Measurements from ENCODE around the gene DGKE. TPM values are rescaled to one million over a fixed set of nuclear protein-coding genes. Genes with fewer than 3 reads are reported as not detected.

The DGKE gene
- polyA plus RNA-seq (2012; ENCODE audit: low read depth, missing spikeins) = 4.0 TPM

DNA sequence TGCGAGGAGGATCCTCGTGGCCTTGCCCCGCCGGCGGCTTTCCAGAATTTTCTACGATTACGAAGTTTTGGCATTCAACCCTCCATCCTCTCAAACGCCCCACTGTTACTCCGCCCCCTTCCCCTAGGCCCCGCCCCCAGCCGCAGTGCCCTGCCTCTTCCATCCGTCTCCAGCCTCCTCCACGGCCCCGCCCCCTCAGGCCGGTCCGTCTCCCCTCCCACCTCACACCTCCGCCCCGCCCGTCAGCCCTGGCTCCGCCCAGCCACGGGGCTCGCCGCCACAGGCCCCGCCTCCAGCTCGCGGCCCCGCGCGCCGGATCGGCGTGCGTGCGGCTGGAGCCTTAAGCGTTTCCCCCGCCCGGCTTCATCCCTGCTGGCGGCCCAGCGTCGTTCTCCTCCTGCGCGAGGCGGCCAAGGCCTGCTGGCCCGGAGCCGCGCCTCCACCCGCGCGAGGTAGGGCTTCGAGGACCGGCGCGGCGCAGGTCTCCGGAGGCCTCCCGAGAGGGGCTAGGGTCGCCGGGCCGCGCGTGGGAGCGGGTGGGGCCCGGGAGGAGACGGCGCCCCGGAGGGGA lies at the start of gene DGKE, which contains the start of gene C17orf67:
Gene DGKE, plus strand, starts transcription at position 343 of the 571 bp plus-strand sequence. CDS start 645 bp downstream, outside the sequence.
Gene C17orf67, minus strand, starts transcription at position 112 of the 571 bp plus-strand sequence. CDS start 18,110 bp downstream, outside the sequence.
- TF ChIP-seq POU2F2 (IDR thresholded peaks at IDR 0.05; ENCODE audit: low read depth, low read length) (no peak), PAX5 (IDR thresholded peaks at IDR 0.05; ENCODE audit: insufficient read depth, low read length, severe bottlenecking) (peak; percentile 34), POLR2AphosphoS5 (IDR thresholded peaks at IDR 0.05; ENCODE audit: low read depth, low read length) (no peak)
- FAIRE-seq = peak; percentile 97
- DNase-seq (ENCODE audit: insufficient read length, low spot score) = peak; percentile 86

DNA sequence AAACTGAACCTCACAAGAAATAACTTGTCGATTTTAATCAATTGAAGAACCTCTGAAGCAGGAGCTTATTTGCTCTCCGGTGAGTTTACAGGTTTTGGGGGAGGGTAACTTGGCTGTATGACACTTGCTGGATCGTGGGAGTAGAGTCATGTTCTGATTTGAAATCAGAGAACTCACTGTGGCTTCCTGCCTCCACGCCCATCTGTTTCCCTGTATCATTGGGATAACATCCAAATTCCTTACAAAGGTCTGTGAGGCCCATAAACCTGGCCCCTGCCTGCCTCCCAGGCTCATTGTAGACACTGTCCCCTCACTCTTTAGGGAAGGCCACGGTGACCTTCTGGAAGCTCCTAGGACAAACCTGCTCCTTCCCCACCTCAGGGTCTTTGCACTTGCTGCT lies 48.5 kb upstream of the DGKE start:
- no peak for FAIRE-seq

DNA sequence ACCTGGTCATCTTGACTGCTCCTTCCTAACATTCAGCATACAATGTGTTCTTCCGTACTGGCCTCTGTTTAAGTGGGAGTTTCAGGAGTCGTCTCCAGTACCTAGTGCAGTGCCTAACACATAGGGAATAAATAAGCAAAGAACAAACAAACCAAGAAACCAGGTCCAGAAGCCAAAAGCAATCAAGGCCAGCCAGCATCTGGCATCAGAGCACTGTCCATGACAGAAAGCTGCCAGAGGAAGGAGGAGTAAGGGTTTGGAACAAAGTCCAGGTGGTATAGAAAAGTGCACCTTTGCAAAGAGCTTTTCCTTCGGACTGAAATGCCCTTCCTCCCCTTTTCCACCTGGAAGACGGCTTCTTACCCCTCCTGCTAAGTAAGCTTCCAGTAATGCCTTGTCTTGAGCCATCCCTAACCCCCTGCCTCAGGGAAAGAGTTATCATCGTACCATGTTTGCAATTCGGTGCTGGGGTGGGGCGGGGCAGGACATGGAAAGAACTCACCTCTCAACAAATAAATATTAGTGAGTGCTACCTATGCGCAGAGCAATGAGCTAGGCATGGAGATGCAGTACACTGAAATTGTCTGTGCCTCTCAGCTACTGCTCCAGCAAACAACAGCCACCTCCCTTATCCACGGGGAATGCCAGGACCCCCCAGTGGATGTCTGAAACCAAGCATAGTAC lies 47.8 kb upstream of the DGKE start:
- TF ChIP-seq TAF1 (IDR thresholded peaks at IDR 0.05; ENCODE audit: low read depth, low read length) (no peak), SPI1 (IDR thresholded peaks at IDR 0.05; ENCODE audit: low read depth, low read length) (no peak), POLR2AphosphoS5 (IDR thresholded peaks at IDR 0.05; ENCODE audit: low read depth, low read length) (no peak), PAX5 (IDR thresholded peaks at IDR 0.05; ENCODE audit: insufficient read depth, low read length, severe bottlenecking) (no peak), POLR2A (IDR thresholded peaks at IDR 0.05; ENCODE audit: low read depth, low read length) (no peak), POU2F2 (IDR thresholded peaks at IDR 0.05; ENCODE audit: low read depth, low read length) (no peak)
- FAIRE-seq (peak; percentile 26), DNase-seq (ENCODE audit: insufficient read length, low spot score) (no peak)

More for the DNA sequence above, 48.5 kb upstream of the DGKE start:
- DNase-seq (ENCODE audit: insufficient read length, low spot score) = no peak
- no peak for TF ChIP-seq SPI1 (IDR thresholded peaks at IDR 0.05; ENCODE audit: low read depth, low read length)
- no peak for TF ChIP-seq PAX5 (IDR thresholded peaks at IDR 0.05; ENCODE audit: insufficient read depth, low read length, severe bottlenecking)
- no peak for TF ChIP-seq POU2F2 (IDR thresholded peaks at IDR 0.05; ENCODE audit: low read depth, low read length)
- TF ChIP-seq POLR2AphosphoS5 (IDR thresholded peaks at IDR 0.05; ENCODE audit: low read depth, low read length) = no peak
- TF ChIP-seq TAF1 (IDR thresholded peaks at IDR 0.05; ENCODE audit: low read depth, low read length) = no peak
- no peak for TF ChIP-seq POLR2A (IDR thresholded peaks at IDR 0.05; ENCODE audit: low read depth, low read length)

DNA sequence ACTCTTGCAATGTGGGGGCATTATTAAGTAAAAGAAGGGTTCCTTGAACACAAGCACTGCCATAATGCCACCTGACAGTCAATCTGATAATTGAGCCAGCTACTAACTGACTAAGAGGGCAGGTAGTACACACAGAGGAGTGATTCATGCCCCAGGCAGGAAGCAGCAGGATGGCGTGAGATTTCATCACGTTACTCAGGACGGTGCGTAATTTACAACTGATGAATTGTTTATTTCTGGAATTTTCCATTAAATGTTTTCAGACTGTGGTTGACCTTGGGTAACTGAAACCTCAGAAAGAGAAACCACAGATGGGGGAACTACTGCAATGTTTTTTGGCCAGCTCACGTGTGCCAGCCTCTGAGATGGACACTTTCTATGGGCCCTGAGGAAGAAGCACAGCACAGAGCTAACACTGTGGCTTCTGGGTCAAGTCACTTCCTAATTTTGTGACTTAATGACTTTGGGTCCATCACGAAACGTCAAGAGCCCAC lies 46.9 kb upstream of the DGKE start:
- peak; percentile 62 for FAIRE-seq

DNA sequence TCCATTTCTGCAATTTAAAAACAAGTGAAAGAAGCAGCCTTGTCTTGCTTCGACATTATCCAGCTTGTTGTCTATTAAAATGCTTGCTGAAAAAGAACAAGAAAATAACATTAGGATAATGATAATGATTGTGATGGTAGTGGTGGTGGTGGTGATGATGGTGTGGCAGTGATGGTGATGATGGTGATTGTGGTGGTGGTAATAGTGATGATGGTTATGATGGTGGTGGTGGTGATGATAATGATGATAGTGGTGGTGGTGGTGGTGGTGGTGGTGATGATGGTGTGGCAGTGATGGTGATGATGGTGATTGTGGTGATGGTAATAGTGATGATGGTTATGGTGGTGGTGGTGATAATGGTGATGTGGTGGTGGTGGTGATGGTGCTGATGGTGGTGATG lies 41.7 kb upstream of the DGKE start:
- no peak for DNase-seq (ENCODE audit: insufficient read length, low spot score)
- TF ChIP-seq POLR2A (IDR thresholded peaks at IDR 0.05; ENCODE audit: low read depth, low read length) = no peak
- no peak for TF ChIP-seq TAF1 (IDR thresholded peaks at IDR 0.05; ENCODE audit: low read depth, low read length)
- TF ChIP-seq POLR2AphosphoS5 (IDR thresholded peaks at IDR 0.05; ENCODE audit: low read depth, low read length) = no peak
- no peak for TF ChIP-seq POU2F2 (IDR thresholded peaks at IDR 0.05; ENCODE audit: low read depth, low read length)
- no peak for TF ChIP-seq PAX5 (IDR thresholded peaks at IDR 0.05; ENCODE audit: insufficient read depth, low read length, severe bottlenecking)
- TF ChIP-seq SPI1 (IDR thresholded peaks at IDR 0.05; ENCODE audit: low read depth, low read length) = no peak
- FAIRE-seq = no peak

More for the DNA sequence above, 46.9 kb upstream of the DGKE start:
- no peak for DNase-seq (ENCODE audit: insufficient read length, low spot score)
- TF ChIP-seq SPI1 (IDR thresholded peaks at IDR 0.05; ENCODE audit: low read depth, low read length) (peak; percentile 55; the same call in 1 of the 2 replicates), POLR2A (IDR thresholded peaks at IDR 0.05; ENCODE audit: low read depth, low read length) (no peak)

DNA sequence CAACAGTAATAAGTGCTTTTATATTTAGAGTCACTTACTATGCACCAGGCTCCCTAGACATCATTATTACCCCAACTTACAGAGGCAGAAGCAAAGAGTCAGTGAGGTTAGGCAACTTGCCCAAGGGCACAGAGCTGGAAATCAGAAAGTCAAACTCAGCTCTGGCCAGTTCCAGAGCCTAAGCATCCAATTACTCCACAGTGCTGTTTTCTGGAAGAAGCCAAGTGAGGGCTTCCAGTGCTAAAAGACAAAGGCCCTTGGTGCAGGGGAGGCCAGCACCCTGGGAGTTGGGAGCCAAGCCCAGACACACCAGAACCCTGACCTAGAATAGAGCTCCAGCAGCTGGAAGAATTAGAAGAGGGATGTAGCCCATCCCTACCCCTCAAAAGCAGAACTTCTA lies 40.4 kb upstream of the DGKE start:
- FAIRE-seq (no peak), DNase-seq (ENCODE audit: insufficient read length, low spot score) (no peak)
- no peak for TF ChIP-seq POLR2AphosphoS5 (IDR thresholded peaks at IDR 0.05; ENCODE audit: low read depth, low read length)
- no peak for TF ChIP-seq POLR2A (IDR thresholded peaks at IDR 0.05; ENCODE audit: low read depth, low read length)
- TF ChIP-seq TAF1 (IDR thresholded peaks at IDR 0.05; ENCODE audit: low read depth, low read length) = no peak
- TF ChIP-seq PAX5 (IDR thresholded peaks at IDR 0.05; ENCODE audit: insufficient read depth, low read length, severe bottlenecking) = no peak
- TF ChIP-seq SPI1 (IDR thresholded peaks at IDR 0.05; ENCODE audit: low read depth, low read length) = no peak
- TF ChIP-seq POU2F2 (IDR thresholded peaks at IDR 0.05; ENCODE audit: low read depth, low read length) = no peak

DNA sequence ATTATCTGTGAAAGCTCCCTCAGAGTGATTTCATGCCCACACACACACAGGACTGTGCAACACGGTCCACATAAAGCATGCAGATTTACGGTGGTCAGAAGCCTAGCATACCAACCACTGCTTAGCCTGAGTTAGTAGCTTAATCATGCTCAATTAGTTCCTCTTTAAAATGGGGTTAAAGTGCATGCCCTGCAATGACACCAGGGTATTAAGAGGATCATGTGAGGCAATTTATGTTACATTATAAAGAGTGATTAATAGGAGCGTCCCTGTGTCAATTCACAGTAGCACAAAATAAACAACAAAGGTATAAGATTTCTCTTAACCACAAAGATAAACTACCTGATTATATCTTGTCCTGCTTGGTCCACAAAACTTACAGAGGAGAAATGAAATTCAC lies 40.0 kb upstream of the DGKE start:
- TF ChIP-seq TAF1 (IDR thresholded peaks at IDR 0.05; ENCODE audit: low read depth, low read length) (no peak), POU2F2 (IDR thresholded peaks at IDR 0.05; ENCODE audit: low read depth, low read length) (no peak), SPI1 (IDR thresholded peaks at IDR 0.05; ENCODE audit: low read depth, low read length) (no peak), POLR2A (IDR thresholded peaks at IDR 0.05; ENCODE audit: low read depth, low read length) (no peak), PAX5 (IDR thresholded peaks at IDR 0.05; ENCODE audit: insufficient read depth, low read length, severe bottlenecking) (no peak), POLR2AphosphoS5 (IDR thresholded peaks at IDR 0.05; ENCODE audit: low read depth, low read length) (no peak)
- DNase-seq (ENCODE audit: insufficient read length, low spot score) (no peak), FAIRE-seq (no peak)

DNA sequence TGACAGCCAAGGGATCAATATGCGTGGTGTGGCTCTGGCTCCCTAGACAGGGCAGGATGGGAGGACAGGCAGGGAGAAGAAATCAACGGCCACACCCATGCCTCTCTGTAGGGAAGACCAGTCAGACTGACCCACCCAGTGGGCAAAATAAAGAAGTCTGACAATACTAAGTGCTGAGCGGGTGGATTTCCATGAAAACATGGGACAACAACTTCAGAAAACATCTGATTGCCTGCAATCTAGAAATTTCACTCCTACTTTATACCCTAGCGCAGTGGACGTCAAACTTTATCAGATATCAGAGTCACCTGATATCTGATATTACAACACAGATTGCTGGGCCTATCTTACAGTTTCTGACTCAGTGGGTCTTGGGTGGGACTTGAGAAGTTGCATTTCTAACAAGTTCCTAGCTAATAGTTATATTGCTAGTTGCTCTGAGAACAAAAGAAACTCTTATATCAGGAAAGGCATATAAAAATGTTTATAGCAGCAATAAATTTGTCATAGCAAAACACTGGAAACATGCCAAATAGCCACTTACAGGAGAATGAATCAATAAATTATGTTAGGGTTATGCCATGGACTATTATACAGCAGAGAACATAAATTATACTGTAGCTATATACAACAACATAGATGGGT lies 38.6 kb upstream of the DGKE start:
- DNase-seq (ENCODE audit: insufficient read length, low spot score) (no peak), FAIRE-seq (no peak)
- no peak for TF ChIP-seq PAX5 (IDR thresholded peaks at IDR 0.05; ENCODE audit: insufficient read depth, low read length, severe bottlenecking)
- no peak for TF ChIP-seq SPI1 (IDR thresholded peaks at IDR 0.05; ENCODE audit: low read depth, low read length)
- no peak for TF ChIP-seq POLR2A (IDR thresholded peaks at IDR 0.05; ENCODE audit: low read depth, low read length)
- no peak for TF ChIP-seq POLR2AphosphoS5 (IDR thresholded peaks at IDR 0.05; ENCODE audit: low read depth, low read length)
- no peak for TF ChIP-seq TAF1 (IDR thresholded peaks at IDR 0.05; ENCODE audit: low read depth, low read length)
- no peak for TF ChIP-seq POU2F2 (IDR thresholded peaks at IDR 0.05; ENCODE audit: low read depth, low read length)

DNA sequence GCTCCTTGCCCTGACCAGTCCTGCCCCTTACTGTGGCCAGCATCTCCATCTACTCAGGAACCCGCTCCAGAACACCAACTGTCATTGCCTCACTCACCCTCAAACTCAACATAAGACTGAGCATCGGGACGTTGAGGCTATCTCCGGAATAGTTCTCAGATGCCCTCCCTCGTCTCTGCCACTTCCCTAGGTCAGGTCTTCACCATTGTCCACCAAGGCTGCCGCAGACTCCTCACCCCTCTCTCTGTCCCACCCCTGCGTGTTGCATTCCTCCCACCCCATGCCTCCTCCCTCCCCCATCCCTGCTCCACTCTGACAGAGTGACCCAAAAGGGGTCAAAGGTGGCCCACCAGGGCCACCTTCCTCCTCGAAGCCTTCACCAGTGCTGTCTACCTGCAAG lies 37.4 kb upstream of the DGKE start:
- TF ChIP-seq SPI1 (IDR thresholded peaks at IDR 0.05; ENCODE audit: low read depth, low read length) (no peak), POLR2AphosphoS5 (IDR thresholded peaks at IDR 0.05; ENCODE audit: low read depth, low read length) (no peak), PAX5 (IDR thresholded peaks at IDR 0.05; ENCODE audit: insufficient read depth, low read length, severe bottlenecking) (no peak), POLR2A (IDR thresholded peaks at IDR 0.05; ENCODE audit: low read depth, low read length) (no peak), TAF1 (IDR thresholded peaks at IDR 0.05; ENCODE audit: low read depth, low read length) (no peak), POU2F2 (IDR thresholded peaks at IDR 0.05; ENCODE audit: low read depth, low read length) (no peak)
- no peak for DNase-seq (ENCODE audit: insufficient read length, low spot score)
- no peak for FAIRE-seq
